PFSK-1 (cell line): Measurements from ENCODE around the gene NANP.

Source experiments
- POLR2AphosphoS5 ChIP-seq: IDR thresholded peaks from 2 replicates; pipeline ENCODE4 v1.6.1; 2012; ENCODE audit warnings: low read depth, mild to moderate bottlenecking, control low read depth, low read length, moderate library complexity
- SIN3A ChIP-seq: IDR thresholded peaks from 2 replicates; pipeline ENCODE4 v1.6.1; 2012; ENCODE audit warnings: mild to moderate bottlenecking, low read length, moderate library complexity, borderline replicate concordance; ENCODE audit not compliant: insufficient read depth
- TAF1 ChIP-seq: IDR thresholded peaks from 2 replicates; pipeline ENCODE4 v1.6.1; 2012; ENCODE audit warnings: low read length, control low read depth, borderline replicate concordance; ENCODE audit not compliant: insufficient read depth
- TF ChIP-seq, protein P1 (sequence below), 2 experiments: IDR thresholded peaks; 2 replicates each; pipeline versions ENCODE4 v1.6.1 to v1.8.0; 2011 to 2012; ENCODE audit warnings: low read depth in 2 of 2, low read length in 2 of 2, control low read depth in 1 of 2, inconsistent platforms in 1 of 2, mild to moderate bottlenecking in 1 of 2, moderate library complexity in 1 of 2; ENCODE audit not compliant: insufficient read depth in 1 of 2

DNA sequence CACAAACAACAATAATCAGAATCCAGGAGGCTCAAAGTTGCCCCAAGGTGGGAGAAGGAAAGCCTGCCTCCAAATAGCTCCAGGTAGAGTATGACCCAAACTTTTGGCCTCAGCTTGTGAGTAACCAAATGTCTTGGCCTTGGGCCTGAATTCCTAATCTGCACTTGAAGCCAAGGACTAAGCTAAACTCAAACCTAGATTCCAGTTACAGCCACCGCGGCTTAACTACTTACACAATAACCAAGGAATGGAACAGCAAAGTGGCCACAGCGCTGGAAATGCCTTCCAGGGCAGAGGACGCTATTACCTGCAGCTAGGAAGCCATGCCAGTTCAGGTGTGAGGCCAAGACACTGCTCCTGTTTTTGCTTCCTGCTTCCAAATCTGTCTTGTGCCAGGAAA is 43.1 kb downstream of the NANP start:
- TF ChIP-seq TAF1: no peak
- TF ChIP-seq POLR2AphosphoS5: no peak
- TF ChIP-seq, protein P1, sequence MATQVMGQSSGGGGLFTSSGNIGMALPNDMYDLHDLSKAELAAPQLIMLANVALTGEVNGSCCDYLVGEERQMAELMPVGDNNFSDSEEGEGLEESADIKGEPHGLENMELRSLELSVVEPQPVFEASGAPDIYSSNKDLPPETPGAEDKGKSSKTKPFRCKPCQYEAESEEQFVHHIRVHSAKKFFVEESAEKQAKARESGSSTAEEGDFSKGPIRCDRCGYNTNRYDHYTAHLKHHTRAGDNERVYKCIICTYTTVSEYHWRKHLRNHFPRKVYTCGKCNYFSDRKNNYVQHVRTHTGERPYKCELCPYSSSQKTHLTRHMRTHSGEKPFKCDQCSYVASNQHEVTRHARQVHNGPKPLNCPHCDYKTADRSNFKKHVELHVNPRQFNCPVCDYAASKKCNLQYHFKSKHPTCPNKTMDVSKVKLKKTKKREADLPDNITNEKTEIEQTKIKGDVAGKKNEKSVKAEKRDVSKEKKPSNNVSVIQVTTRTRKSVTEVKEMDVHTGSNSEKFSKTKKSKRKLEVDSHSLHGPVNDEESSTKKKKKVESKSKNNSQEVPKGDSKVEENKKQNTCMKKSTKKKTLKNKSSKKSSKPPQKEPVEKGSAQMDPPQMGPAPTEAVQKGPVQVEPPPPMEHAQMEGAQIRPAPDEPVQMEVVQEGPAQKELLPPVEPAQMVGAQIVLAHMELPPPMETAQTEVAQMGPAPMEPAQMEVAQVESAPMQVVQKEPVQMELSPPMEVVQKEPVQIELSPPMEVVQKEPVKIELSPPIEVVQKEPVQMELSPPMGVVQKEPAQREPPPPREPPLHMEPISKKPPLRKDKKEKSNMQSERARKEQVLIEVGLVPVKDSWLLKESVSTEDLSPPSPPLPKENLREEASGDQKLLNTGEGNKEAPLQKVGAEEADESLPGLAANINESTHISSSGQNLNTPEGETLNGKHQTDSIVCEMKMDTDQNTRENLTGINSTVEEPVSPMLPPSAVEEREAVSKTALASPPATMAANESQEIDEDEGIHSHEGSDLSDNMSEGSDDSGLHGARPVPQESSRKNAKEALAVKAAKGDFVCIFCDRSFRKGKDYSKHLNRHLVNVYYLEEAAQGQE (IDR thresholded peaks at IDR 0.05; ENCODE audit: insufficient read depth in 1 of 2, low read depth in 2 of 2, low read length in 2 of 2): no peak
- TF ChIP-seq SIN3A: no peak
